Subcutaneous abdominal adipose tissue (tissue), 5 donors: ENCODE measurements around the gene GSTCD.
"Not testable (repeated sequence)": the region's sequence is repeated elsewhere in the genome, so short reads cannot be mapped to it uniquely, and the experiment has no call there.

Source experiments
- H3K27ac ChIP-seq: one replicate; pipeline ENCODE4 v1.7.0; 2013; ENCODE audit warnings: low read depth, mild to moderate bottlenecking, inconsistent platforms, low read length, moderate library complexity
- H3K27me3 ChIP-seq, 5 donors: one replicate each; pipeline ENCODE4 v1.7.0; 2013; ENCODE audit warnings: low read length in 5 of 5, inconsistent platforms in 1 of 5; ENCODE audit not compliant: control insufficient read depth in 5 of 5, insufficient read depth in 4 of 5
- H3K36me3 ChIP-seq, 5 donors: one replicate each; pipeline ENCODE4 v1.7.0; 2013; ENCODE audit warnings: low read length in 5 of 5; ENCODE audit not compliant: control insufficient read depth in 5 of 5, insufficient read depth in 5 of 5
- H3K4me1 ChIP-seq, 5 donors: one replicate each; pipeline ENCODE4 v1.7.0; 2013; ENCODE audit warnings: low read length in 5 of 5, mild to moderate bottlenecking in 3 of 5, moderate library complexity in 1 of 5; ENCODE audit not compliant: control insufficient read depth in 5 of 5, insufficient read depth in 5 of 5
- H3K4me3 ChIP-seq, 5 donors: one replicate each; pipeline ENCODE4 v1.7.0; 2013; ENCODE audit warnings: low read length in 5 of 5, low read depth in 1 of 5
- H3K9ac ChIP-seq, 5 donors: one replicate each; pipeline ENCODE4 v1.7.0; 2013; ENCODE audit warnings: low read length in 5 of 5, mild to moderate bottlenecking in 4 of 5, moderate library complexity in 3 of 5
- H3K9me3 ChIP-seq, 5 donors: one replicate each; pipeline ENCODE4 v1.7.0; 2013; ENCODE audit warnings: low read length in 5 of 5; ENCODE audit not compliant: control insufficient read depth in 5 of 5
- donor health status: healthy.
- donor health status: healthy.
- donor health status: healthy.
- donor health status: healthy.
- donor health status: healthy.

The GSTCD gene

DNA sequence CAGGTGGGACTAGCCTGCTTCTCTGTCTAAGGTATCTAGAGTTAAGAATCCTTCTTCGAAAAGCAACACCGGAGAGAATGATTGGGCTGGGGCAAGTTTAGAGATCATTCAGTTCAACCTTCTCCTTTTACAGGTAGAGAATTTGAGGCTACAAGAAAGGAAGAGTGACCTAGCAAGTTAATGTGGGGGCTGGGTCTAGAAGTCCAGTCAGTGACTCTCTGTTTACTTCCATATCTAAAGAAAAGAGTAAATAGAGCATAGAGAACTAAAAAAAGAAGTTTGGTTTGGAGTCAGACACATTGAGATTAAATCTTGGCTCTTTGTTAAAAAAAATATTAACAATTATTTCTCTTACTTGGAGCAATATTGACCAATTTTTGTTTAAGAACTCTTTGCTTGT is 122.6 kb downstream of the GSTCD start:
- Histone ChIP-seq H3K36me3 (peaks cover 2 to 7% (median 3%) of the 10 kb centered on the region in 5 donors), H3K9me3 (no peaks in the 10 kb centered on the region), H3K27ac (no peak overlapping the region), H3K4me3 (no peak overlapping the region), H3K27me3 (no peaks in the 10 kb centered on the region), H3K4me1 (no peaks in the 10 kb centered on the region), H3K9ac (no peak overlapping the region)

DNA sequence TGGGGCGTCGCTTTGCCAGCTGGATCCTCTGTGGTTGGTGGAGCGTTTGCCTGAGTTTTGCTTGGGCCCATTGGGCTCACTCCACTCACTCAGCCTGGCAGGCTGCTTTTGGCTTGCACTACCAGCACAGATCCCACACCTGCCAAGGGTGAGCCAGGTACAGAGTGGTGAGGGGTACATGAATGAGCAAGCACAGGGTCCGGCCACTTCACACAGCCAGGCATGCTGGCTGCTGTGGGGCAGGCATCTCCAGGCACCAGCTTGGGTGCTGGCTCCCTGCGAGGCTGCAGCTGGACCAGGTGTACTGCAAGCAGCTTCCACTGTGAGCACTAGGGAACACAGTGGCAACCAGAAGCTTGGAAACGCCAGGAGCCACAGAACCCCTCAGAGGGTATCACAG is 126.6 kb downstream of the GSTCD start:
- Histone ChIP-seq H3K4me3 (no peak overlapping the region), H3K4me1 (no peaks in the 10 kb centered on the region), H3K27ac (no peak overlapping the region), H3K9ac (no peak overlapping the region), H3K36me3 (peaks cover 2 to 10% (median 4%) of the 10 kb centered on the region in 5 donors), H3K9me3 (no peaks in the 10 kb centered on the region), H3K27me3 (no peaks in the 10 kb centered on the region)

DNA sequence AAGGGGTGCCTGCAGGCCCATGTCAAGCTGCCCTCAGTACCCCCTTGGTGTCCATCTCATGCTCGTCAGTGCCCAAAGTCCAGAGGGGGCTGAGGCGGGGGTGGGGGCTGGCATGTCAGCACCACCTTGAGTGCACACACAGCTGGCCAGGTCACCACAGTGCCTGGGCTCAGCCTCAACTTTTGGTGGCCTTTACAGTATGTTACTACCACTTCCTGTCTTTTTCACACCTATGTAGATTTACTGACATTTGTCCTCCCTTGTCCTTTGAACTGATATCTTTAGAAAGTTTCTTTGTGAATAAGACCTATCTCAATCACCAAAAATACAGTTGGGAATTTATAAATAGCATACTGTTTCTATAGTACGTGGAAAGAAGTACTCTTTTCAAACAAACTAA is 128.0 kb downstream of the GSTCD start:
- Histone ChIP-seq H3K9me3 (no peaks in the 10 kb centered on the region), H3K36me3 (peaks cover 2 to 10% (median 4%) of the 10 kb centered on the region in 5 donors), H3K9ac (no peak overlapping the region), H3K4me1 (no peaks in the 10 kb centered on the region), H3K27me3 (no peaks in the 10 kb centered on the region), H3K4me3 (no peak overlapping the region), H3K27ac (no peak overlapping the region)

DNA sequence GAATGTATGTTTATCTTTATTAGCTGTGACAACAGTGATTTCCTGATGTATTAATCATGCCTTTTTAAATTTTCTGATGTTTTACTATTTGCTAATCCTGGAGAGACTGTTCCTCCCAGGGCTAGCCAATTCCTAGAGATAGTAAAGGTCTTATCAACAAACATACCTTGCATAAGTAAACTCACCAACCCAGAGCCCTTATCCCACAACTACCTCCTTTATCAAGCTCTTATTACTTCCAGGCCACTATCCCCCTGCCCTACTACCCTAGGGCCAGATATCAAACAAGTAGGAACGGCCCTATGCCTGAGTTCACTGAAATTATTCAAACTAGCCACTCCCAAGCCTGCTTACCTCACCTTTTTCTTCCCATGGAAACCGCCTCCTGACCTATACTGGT is 128.5 kb downstream of the GSTCD start:
- Histone ChIP-seq H3K9me3 (no peaks in the 10 kb centered on the region), H3K4me3 (no peak overlapping the region), H3K27me3 (no peaks in the 10 kb centered on the region), H3K36me3 (peaks cover 2 to 10% (median 4%) of the 10 kb centered on the region in 5 donors), H3K4me1 (no peaks in the 10 kb centered on the region), H3K27ac (no peak overlapping the region), H3K9ac (no peak overlapping the region)

DNA sequence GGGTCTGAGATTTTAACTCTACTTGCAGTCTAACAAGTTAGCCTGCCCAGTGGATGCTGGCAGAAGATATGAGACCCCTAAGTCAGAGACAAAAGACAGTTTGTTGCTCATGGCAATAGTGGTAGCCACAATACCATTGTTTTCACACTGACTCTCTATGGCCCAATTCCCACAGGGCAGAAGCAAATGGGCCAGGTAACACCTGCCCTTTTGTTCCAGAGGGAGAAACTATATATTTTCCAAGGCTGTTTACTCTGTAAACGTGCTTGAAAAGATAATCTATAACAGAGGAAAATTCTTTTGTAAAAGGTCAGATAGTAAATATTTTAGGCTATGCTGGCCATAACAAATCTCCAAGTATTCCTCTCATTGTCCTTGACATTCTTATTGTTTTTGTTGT is 129.5 kb downstream of the GSTCD start:
- peaks cover 3 to 13% (median 4%) of the 10 kb centered on the region in 5 donors for H3K36me3 ChIP-seq
- no peak overlapping the region for H3K9ac ChIP-seq
- no peaks in the 10 kb centered on the region for H3K9me3 ChIP-seq

DNA sequence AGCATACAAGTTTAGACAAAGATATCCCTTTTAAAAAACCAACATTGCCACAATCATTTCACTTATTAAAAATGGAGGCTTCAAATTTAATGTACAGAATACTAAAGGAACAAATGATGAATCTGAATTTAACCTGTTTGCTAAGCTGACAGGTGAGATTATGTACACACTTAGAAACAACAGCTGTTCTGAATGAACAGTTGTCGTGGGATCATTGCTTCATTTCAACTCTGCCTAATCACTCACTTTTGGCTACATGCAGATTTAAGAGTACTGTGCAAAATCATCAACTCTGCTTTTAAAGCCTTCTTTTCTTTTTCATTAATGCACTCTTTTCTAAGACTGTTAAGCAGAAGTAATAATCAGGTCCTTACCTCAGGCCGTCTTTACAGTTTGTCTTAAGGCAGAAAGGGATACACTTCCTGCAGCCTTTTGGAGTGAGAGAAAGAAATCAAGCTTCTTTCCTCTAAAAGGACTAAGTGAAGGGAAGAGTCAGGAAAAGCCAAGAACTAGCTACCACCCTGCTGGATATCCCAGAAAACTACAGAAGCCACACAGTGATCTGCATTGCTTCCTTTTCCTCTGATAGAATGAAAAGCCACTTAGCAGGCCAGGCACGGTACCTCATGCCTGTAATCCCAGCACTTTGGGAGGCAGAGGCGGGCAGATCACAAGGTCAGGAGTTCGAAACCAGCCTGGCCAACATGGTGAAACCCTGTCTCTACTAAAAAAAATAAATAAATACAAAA is 132.0 kb downstream of the GSTCD start:
- Histone ChIP-seq H3K9ac (no peak overlapping the region), H3K27ac (no peak overlapping the region), H3K27me3 (no peaks in the 10 kb centered on the region), H3K4me3 (no peak overlapping the region), H3K36me3 (peaks cover under 1 to 16% (median 6%) of the 10 kb centered on the region in 5 donors), H3K4me1 (no peaks in the 10 kb centered on the region), H3K9me3 (no peaks in the 10 kb centered on the region)

More for the DNA sequence above, 129.5 kb downstream of the GSTCD start:
- Histone ChIP-seq H3K27me3 (no peaks in the 10 kb centered on the region), H3K27ac (no peak overlapping the region), H3K4me1 (no peaks in the 10 kb centered on the region), H3K4me3 (no peak overlapping the region)

DNA sequence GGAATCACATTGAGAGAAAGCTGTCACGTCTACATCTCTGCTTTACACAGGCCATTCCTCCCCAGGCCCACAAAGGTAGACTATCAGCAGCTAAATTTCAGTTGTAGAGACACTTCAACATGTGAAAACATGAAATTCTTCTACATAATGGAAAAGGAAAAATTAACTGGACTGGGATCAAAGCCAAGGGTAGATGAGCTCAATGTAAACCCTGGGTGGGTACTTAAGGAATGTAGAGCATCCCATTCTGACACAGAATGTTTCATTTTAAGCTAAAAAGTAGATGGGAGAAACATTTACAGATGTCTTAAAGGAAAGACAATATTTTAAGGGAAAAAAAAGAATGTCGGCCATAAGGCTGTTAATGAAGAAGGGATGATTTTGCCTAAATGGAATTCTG is 135.4 kb downstream of the GSTCD start:
- no peaks in the 10 kb centered on the region for H3K9me3 ChIP-seq
- no peak overlapping the region for H3K27ac ChIP-seq
- H3K9ac ChIP-seq = no peak overlapping the region
- no peaks in the 10 kb centered on the region for H3K4me1 ChIP-seq
- no peaks in the 10 kb centered on the region for H3K27me3 ChIP-seq
- peaks cover 0 to 11% (median 4%) of the 10 kb centered on the region in 5 donors for H3K36me3 ChIP-seq
- no peak overlapping the region for H3K4me3 ChIP-seq

DNA sequence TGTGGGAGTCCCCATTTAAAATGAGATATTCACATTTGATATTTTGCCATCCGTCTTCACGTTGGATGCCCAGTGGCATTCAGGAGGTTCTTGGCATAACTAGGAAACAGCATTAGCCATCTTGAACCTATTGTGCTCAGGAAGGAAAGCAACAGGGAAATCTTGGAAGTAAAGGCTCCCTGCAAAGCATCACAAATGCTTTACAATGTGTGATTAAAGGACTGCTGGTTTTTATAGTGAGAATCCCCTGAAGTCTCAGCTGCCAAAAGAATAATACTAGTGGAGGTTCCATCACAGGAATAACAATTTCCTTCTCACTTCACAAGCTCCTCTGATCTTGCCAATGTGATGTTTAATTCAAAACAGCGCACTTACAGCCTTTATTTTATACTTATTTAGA is 137.0 kb downstream of the GSTCD start:
- no peak overlapping the region for H3K4me3 ChIP-seq
- no peaks in the 10 kb centered on the region for H3K4me1 ChIP-seq
- no peak overlapping the region for H3K27ac ChIP-seq
- no peaks in the 10 kb centered on the region for H3K9me3 ChIP-seq
- H3K27me3 ChIP-seq = no peaks in the 10 kb centered on the region
- no peak overlapping the region for H3K9ac ChIP-seq
- peaks cover 0 to 11% (median 4%) of the 10 kb centered on the region in 5 donors for H3K36me3 ChIP-seq

DNA sequence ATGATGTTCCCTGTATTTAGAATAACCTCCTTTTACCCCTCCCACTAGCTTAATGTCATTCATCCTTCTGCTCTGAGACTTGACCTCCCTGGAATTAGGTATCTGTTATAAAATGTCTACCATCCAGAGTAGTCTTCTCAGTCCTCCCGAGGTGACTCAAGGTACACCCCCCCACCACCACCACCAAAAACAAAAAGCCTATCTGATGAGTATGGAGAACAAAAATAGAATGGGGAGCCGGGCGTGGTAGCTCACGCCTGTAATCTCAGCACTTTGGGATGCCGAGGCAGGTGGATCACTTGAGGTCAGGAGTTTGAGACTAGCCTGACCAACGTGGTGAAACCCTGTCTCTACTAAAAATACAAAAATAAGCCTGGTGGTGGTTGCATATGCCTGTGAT is 139.8 kb downstream of the GSTCD start:
- not testable (repeated sequence) for H3K27me3 ChIP-seq, H3K9ac ChIP-seq, H3K27ac ChIP-seq, H3K4me3 ChIP-seq, H3K4me1 ChIP-seq, H3K9me3 ChIP-seq, H3K36me3 ChIP-seq

DNA sequence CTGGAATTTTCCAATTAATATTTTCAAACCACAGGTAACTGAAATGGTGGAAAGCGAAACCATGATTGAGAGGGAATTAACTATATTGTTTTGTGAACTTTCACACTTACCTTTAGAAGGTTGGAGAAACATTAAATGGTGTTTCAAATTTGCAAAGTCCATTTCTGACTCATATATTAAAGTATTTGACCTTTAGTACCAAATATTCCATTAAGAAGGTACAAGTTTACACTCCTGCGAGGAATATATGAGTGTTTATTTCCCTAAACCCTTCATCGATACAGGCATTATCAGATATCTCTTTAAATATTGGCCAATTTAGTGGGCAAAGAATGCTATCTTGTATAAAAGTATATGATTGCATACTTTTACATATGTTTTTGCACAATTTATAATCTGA is 142.6 kb downstream of the GSTCD start:
- no peak overlapping the region for H3K4me3 ChIP-seq
- no peak overlapping the region for H3K27ac ChIP-seq
- no peaks in the 10 kb centered on the region for H3K36me3 ChIP-seq
- peaks cover 0 to 10% (median 0%) of the 10 kb centered on the region in 5 donors for H3K9me3 ChIP-seq
- H3K4me1 ChIP-seq = no peaks in the 10 kb centered on the region
- no peaks in the 10 kb centered on the region for H3K27me3 ChIP-seq
- no peak overlapping the region for H3K9ac ChIP-seq
